HCT116 (cell line): ENCODE measurements around the gene NR1H4. TPM values are rescaled to one million over a fixed set of nuclear protein-coding genes. Genes with fewer than 3 reads are reported as not detected.

Experiments
- ATAC-seq: fragments of 200-7000 bp; cut with Tn5 transposase; 2 replicates; pipeline ENCODE4 v1.9.1; 2020; ENCODE audit warnings: mild to moderate bottlenecking, moderate library complexity
- BruUV-seq: library from RNA; stranded (reverse); fragments of 400-500 nt; replicated peaks from 2 replicates; lab custom pipeline; 2021; lab: Mats Ljungman, UMichigan
- CTCF ChIA-PET: fragments of 300-600 bp; sonication (Branson Sonifier 250); formaldehyde crosslinking; loops from one replicate; lab custom pipeline; 2021; ENCODE audit warnings: antibody characterized with exemption; lab: Charles Lee
- POLR2A ChIA-PET: fragments of 300-600, 350-600 bp; sonication (Branson Sonifier 250); formaldehyde crosslinking; loops from one replicate; lab custom pipeline; 2021; ENCODE audit warnings: antibody characterized with exemption; lab: Charles Lee
- RAD21 ChIA-PET, 2 experiments: fragments of 300-600 bp; sonication (Branson Sonifier 250); formaldehyde crosslinking; loops; one replicate each; lab custom pipeline; 2023; ENCODE audit warnings: low total read pairs in 2 of 2; ENCODE audit not compliant: uncharacterized antibody in 2 of 2, unreplicated experiment in 2 of 2, low non-redundant PET in 1 of 2; lab: Charles Lee
- DNase-seq: peaks from one replicate; pipeline ENCODE4 v3.0.0-alpha.2; 2010; ENCODE audit warnings: low read depth, low spot score
- H2AFZ ChIP-seq: fragments of 200-600 bp; shearing (Covaris generic), sonication (generic); 2 replicates; pipeline ENCODE4 v1.6.1; 2017; ENCODE audit warnings: low read depth, mixed run types, mixed read lengths, antibody characterized with exemption, low read length; ENCODE audit not compliant: poor library complexity, severe bottlenecking
- H3K27ac ChIP-seq: 2 replicates; pipeline ENCODE4 v1.5.1; 2012; ENCODE audit warnings: low read depth, low read length
- H3K27me3 ChIP-seq: fragments of 200-600 bp; sonication (generic); 2 replicates; pipeline ENCODE4 v1.6.1; 2016; ENCODE audit warnings: mixed run types, low read length, mixed read lengths; ENCODE audit not compliant: insufficient read depth
- H3K36me3 ChIP-seq, 2 experiments: fragments of 200-500 bp in 1 of 2; fragments of 200-600 bp in 1 of 2; sonication (Bioruptor generic) in 1 of 2; sonication (generic) in 1 of 2; 2 replicates each; pipeline versions ENCODE4 v1.5.1 to v1.6.1; 2014 to 2016; ENCODE audit warnings: low read length in 2 of 2, inconsistent platforms in 1 of 2, mixed read lengths in 1 of 2, mixed run types in 1 of 2; ENCODE audit not compliant: insufficient read depth in 2 of 2, control insufficient read depth in 1 of 2
- H3K4me1 ChIP-seq, 2 experiments: fragments of 200-600 bp in 1 of 2; sonication (generic) in 1 of 2; 2 replicates each; pipeline versions ENCODE4 v1.5.1 to v1.6.1; 2012 to 2017; ENCODE audit warnings: low read length in 2 of 2, inconsistent platforms in 1 of 2, mild to moderate bottlenecking in 1 of 2, mixed read lengths in 1 of 2, mixed run types in 1 of 2, moderate library complexity in 1 of 2; ENCODE audit not compliant: insufficient read depth in 2 of 2, control insufficient read depth in 1 of 2
- H3K4me2 ChIP-seq: fragments of 200-600 bp; sonication (generic); 2 replicates; pipeline ENCODE4 v1.6.1; 2017; ENCODE audit warnings: mixed run types, low read length, mixed read lengths
- H3K4me3 ChIP-seq, 2 experiments: fragments of 200-600 bp in 1 of 2; sonication (generic) in 1 of 2; replicated peaks in 1 of 2; 2 replicates each; pipeline ENCODE4 v1.5.1; 2011 to 2016; ENCODE audit warnings: low read length in 2 of 2, control low read depth in 1 of 2, low read depth in 1 of 2, mild to moderate bottlenecking in 1 of 2, mixed read lengths in 1 of 2, mixed run types in 1 of 2
- H3K79me2 ChIP-seq: fragments of 200-600 bp; sonication (generic); 2 replicates; pipeline ENCODE4 v1.6.1; 2017; ENCODE audit warnings: mild to moderate bottlenecking, mixed run types, low read length, moderate library complexity, mixed read lengths; ENCODE audit not compliant: insufficient read depth
- H3K9ac ChIP-seq: fragments of 200-600 bp; sonication (generic); 2 replicates; pipeline ENCODE4 v1.6.1; 2016; ENCODE audit warnings: low read length, mixed read lengths
- H3K9me2 ChIP-seq: fragments of 200-600 bp; sonication (generic), shearing (Covaris generic); 2 replicates; pipeline ENCODE4 v1.6.1; 2017; ENCODE audit warnings: mixed run types, mild to moderate bottlenecking, moderate library complexity; ENCODE audit not compliant: insufficient read depth
- H3K9me3 ChIP-seq, 2 experiments: fragments of 200-500 bp in 1 of 2; fragments of 200-600 bp in 1 of 2; sonication (Bioruptor generic) in 1 of 2; sonication (generic) in 1 of 2; 2 replicates each; pipeline ENCODE4 v1.6.1; 2014 to 2017; ENCODE audit warnings: low read length in 2 of 2, mixed read lengths in 2 of 2, inconsistent platforms in 1 of 2, low read depth in 1 of 2, mild to moderate bottlenecking in 1 of 2, mixed run types in 1 of 2, moderate library complexity in 1 of 2; ENCODE audit not compliant: control insufficient read depth in 1 of 2, insufficient read depth in 1 of 2
- H4K20me1 ChIP-seq: fragments of 200-600 bp; sonication (generic), shearing (Covaris generic); 2 replicates; pipeline ENCODE4 v1.6.1; 2017; ENCODE audit warnings: mixed run types, mild to moderate bottlenecking, moderate library complexity; ENCODE audit not compliant: insufficient read depth
- CBX3 ChIP-seq: IDR thresholded peaks from 2 replicates; pipeline ENCODE4 v1.6.1; 2012; ENCODE audit warnings: low read depth
- CEBPB ChIP-seq: IDR thresholded peaks from 2 replicates; pipeline ENCODE4 v1.6.1; 2012; ENCODE audit warnings: low read depth
- EGR1 ChIP-seq: IDR thresholded peaks from 2 replicates; pipeline ENCODE4 v1.6.1; 2012; ENCODE audit warnings: low read depth
- ELF1 ChIP-seq: IDR thresholded peaks from 2 replicates; pipeline ENCODE4 v1.6.1; 2012; ENCODE audit warnings: low read depth, borderline replicate concordance
- EZH2 ChIP-seq: fragments of 200-600 bp; sonication (generic); IDR thresholded peaks from 2 replicates; pipeline ENCODE4 v1.6.1; 2017; ENCODE audit warnings: antibody characterized with exemption, mixed run types
- EZH2phosphoT487 ChIP-seq: fragments of 200-600 bp; IDR thresholded peaks from 2 replicates; pipeline ENCODE4 v1.6.1; 2018; ENCODE audit warnings: antibody characterized with exemption, borderline replicate concordance
- FOSL1 ChIP-seq: IDR thresholded peaks from 2 replicates; pipeline ENCODE4 v1.6.1; 2012; ENCODE audit warnings: low read depth
- JUND ChIP-seq: IDR thresholded peaks from 2 replicates; pipeline ENCODE4 v1.6.1; 2012
- POLR2A ChIP-seq: IDR thresholded peaks from 2 replicates; pipeline ENCODE4 v1.7.0; 2011; ENCODE audit warnings: borderline replicate concordance; ENCODE audit not compliant: insufficient read depth, insufficient read length; ENCODE audit errors: extremely low read depth
- POLR2AphosphoS5 ChIP-seq: IDR thresholded peaks from 2 replicates; pipeline ENCODE4 v1.6.1; 2011; ENCODE audit warnings: mild to moderate bottlenecking, low read depth, low read length, moderate library complexity
- RAD21 ChIP-seq: IDR thresholded peaks from 2 replicates; pipeline ENCODE4 v1.6.1; 2012; ENCODE audit warnings: low read depth, mild to moderate bottlenecking
- SRF ChIP-seq: IDR thresholded peaks from 2 replicates; pipeline ENCODE4 v1.6.1; 2012; ENCODE audit warnings: low read depth
- TCF7L2 ChIP-seq: IDR thresholded peaks from 2 replicates; pipeline ENCODE4 v1.7.0; 2011; ENCODE audit warnings: borderline replicate concordance, inconsistent platforms; ENCODE audit not compliant: insufficient read depth, insufficient read length; ENCODE audit errors: extremely low read depth
- YY1 ChIP-seq: IDR thresholded peaks from 2 replicates; pipeline ENCODE4 v1.6.1; 2011; ENCODE audit warnings: low read length, low read depth, moderate library complexity, mild to moderate bottlenecking; ENCODE audit not compliant: insufficient replicate concordance; ENCODE audit errors: extremely low read depth
- ZFX ChIP-seq: fragments of 450-650 bp; IDR thresholded peaks from 2 replicates; pipeline ENCODE4 v1.6.1; 2017
- ZNF274 ChIP-seq: fragments of 200-500 bp; sonication (Bioruptor generic); IDR thresholded peaks from 2 replicates; pipeline ENCODE4 v1.6.1; 2014; ENCODE audit warnings: mild to moderate bottlenecking, low read depth, low read length, inconsistent platforms
- intact Hi-C: fragments of 100-400 bp; cut with micrococcal nuclease; formaldehyde crosslinking; loops from 2 replicates; pipeline ENCODE4 v1.10.0; 2022
- total RNA-seq: library from RNA; stranded (reverse); gene quantifications from one replicate; pipeline ENCODE4 v1.2.1, GENCODE V29; 2021; ENCODE audit not compliant: unreplicated experiment
- TF ChIP-seq, protein P1 (sequence below): IDR thresholded peaks from 2 replicates; pipeline ENCODE4 v1.6.1; 2012; ENCODE audit warnings: low read depth
- TF ChIP-seq, protein P2 (sequence below), 3 experiments: fragments of 200-600 bp in 1 of 3; sonication (generic) in 1 of 3; IDR thresholded peaks in 2 of 3; conservative IDR thresholded peaks in 1 of 3; 2 replicates each; pipeline ENCODE4 v1.5.1; 2012 to 2017; ENCODE audit warnings: low read depth in 2 of 3, low read length in 2 of 3, antibody characterized with exemption in 1 of 3, borderline replicate concordance in 1 of 3, control low read depth in 1 of 3, mild to moderate bottlenecking in 1 of 3, mixed read lengths in 1 of 3, mixed run types in 1 of 3, moderate library complexity in 1 of 3; ENCODE audit not compliant: insufficient read depth in 1 of 3
- TF ChIP-seq, protein P3 (sequence below): IDR thresholded peaks from 2 replicates; pipeline ENCODE4 v1.6.1; 2012

NR1H4 gene
- total RNA-seq, 1 experiment from 2014 or later = not detected

DNA sequence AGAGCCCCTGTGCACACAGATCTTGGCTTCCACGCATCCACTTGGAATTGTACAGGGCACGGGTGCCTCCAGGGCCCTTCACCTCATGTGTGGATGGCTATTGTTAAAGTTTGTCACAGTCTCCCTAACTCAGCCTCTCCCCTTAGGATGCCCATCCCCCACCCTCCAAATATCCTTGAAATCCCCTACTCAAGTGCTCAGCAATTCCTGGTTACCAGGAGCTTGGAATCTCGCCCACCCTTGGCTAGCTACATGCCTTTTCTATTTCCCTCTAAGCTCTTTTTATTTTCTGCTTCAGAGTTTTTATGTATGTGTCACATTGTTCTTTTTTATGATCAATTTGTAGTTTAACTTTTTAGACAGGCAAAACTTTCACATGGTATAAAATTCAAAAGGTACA, 13.0 kb upstream of the NR1H4 start (continued):
- TF ChIP-seq, protein P1, sequence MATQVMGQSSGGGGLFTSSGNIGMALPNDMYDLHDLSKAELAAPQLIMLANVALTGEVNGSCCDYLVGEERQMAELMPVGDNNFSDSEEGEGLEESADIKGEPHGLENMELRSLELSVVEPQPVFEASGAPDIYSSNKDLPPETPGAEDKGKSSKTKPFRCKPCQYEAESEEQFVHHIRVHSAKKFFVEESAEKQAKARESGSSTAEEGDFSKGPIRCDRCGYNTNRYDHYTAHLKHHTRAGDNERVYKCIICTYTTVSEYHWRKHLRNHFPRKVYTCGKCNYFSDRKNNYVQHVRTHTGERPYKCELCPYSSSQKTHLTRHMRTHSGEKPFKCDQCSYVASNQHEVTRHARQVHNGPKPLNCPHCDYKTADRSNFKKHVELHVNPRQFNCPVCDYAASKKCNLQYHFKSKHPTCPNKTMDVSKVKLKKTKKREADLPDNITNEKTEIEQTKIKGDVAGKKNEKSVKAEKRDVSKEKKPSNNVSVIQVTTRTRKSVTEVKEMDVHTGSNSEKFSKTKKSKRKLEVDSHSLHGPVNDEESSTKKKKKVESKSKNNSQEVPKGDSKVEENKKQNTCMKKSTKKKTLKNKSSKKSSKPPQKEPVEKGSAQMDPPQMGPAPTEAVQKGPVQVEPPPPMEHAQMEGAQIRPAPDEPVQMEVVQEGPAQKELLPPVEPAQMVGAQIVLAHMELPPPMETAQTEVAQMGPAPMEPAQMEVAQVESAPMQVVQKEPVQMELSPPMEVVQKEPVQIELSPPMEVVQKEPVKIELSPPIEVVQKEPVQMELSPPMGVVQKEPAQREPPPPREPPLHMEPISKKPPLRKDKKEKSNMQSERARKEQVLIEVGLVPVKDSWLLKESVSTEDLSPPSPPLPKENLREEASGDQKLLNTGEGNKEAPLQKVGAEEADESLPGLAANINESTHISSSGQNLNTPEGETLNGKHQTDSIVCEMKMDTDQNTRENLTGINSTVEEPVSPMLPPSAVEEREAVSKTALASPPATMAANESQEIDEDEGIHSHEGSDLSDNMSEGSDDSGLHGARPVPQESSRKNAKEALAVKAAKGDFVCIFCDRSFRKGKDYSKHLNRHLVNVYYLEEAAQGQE = no peak

DNA sequence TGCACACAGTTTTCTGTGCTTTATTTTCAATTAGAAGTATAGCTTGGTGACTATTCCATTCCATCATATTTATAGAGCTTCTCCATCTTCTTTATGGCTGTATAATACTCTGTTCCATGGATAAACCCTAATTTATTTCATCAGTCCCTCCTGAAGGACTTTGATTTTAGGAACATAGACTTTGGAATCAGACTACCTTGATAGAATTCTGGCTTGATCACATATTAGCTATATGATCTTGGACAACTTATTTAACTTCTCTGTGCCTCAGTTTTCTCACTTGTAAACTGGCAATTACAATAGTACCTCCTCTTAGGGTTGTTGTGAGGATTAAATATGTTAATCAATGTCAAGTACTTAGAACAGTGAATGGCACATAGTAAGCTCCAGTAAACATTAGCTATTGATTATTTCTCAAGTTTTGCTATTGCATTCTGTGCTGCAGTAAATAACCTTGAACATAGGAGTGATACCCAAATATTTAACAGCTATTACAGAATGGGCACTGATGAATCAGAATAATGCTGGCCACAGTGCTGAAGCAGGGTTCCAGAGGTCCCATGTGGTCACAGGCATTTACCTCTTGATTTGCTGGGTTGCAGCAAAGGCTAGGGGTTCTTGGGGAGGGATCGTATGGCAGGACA, 12.2 kb upstream of the NR1H4 start:
- ATAC-seq (no peak), DNase-seq (no peak)
- Histone ChIP-seq H3K9me3 (no peaks in the 10 kb centered on the region), H3K27ac (no peak overlapping the region), H4K20me1 (no peaks in the 10 kb centered on the region), H3K4me3 (no peak overlapping the region), H2AFZ (no peak overlapping the region), H3K27me3 (0 out of 2 replicates have a peak, but pooled peaks cover 5% of the 10 kb centered on the region), H3K9ac (no peak overlapping the region), H3K79me2 (no peaks in the 10 kb centered on the region), H3K4me2 (no peak overlapping the region), H3K9me2 (no peaks in the 10 kb centered on the region), H3K36me3 (no peaks in the 10 kb centered on the region), H3K4me1 (no peaks in the 10 kb centered on the region)
- CTCF ChIA-PET = no interaction called here
- intact Hi-C loops = no loop called here
- RAD21 ChIA-PET = no interaction called here
- no TSS peak for BruUV-seq
- POLR2A ChIA-PET = no interaction called here
- TF ChIP-seq JUND (no peak), POLR2AphosphoS5 (no peak), EZH2phosphoT487 (no peak), EGR1 (no peak), CEBPB (no peak), SRF (no peak), POLR2A (no peak), RAD21 (no peak), CBX3 (no peak), EZH2 (no peak), ZNF274 (no peak), TCF7L2 (no peak), YY1 (no peak), FOSL1 (no peak), ELF1 (no peak), ZFX (no peak)
- TF ChIP-seq, protein P2, sequence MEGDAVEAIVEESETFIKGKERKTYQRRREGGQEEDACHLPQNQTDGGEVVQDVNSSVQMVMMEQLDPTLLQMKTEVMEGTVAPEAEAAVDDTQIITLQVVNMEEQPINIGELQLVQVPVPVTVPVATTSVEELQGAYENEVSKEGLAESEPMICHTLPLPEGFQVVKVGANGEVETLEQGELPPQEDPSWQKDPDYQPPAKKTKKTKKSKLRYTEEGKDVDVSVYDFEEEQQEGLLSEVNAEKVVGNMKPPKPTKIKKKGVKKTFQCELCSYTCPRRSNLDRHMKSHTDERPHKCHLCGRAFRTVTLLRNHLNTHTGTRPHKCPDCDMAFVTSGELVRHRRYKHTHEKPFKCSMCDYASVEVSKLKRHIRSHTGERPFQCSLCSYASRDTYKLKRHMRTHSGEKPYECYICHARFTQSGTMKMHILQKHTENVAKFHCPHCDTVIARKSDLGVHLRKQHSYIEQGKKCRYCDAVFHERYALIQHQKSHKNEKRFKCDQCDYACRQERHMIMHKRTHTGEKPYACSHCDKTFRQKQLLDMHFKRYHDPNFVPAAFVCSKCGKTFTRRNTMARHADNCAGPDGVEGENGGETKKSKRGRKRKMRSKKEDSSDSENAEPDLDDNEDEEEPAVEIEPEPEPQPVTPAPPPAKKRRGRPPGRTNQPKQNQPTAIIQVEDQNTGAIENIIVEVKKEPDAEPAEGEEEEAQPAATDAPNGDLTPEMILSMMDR (IDR thresholded peaks at IDR 0.05 in 2 of 3, conservative IDR thresholded peaks at IDR 0.05 in 1 of 3; ENCODE audit: borderline replicate concordance in 1 of 3, insufficient read depth in 1 of 3, low read depth in 2 of 3, low read length in 2 of 3) = no peak
- TF ChIP-seq, protein P3, sequence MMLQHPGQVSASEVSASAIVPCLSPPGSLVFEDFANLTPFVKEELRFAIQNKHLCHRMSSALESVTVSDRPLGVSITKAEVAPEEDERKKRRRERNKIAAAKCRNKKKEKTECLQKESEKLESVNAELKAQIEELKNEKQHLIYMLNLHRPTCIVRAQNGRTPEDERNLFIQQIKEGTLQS = no peak
